ENCODE measurements around the gene SLC23A1. TPM values are rescaled to one million over a fixed set of nuclear protein-coding genes. Genes with fewer than 3 reads are reported as not detected.
A peak's percentile ranks its signal among the peaks of the same experiment; 100 is the strongest.

Gene SLC23A1
- total and polyA plus RNA-seq, 4 donors, result 10.0 to 18.0 (median 17.4) TPM

GRCh38 chr5:139418793-139419192 lies 35.7 kb upstream of the SLC23A1 start:
- peaks cover 0 to 3% (median 0%) of the 10 kb centered on the region in 4 donors for H3K4me1 ChIP-seq (ENCODE audit: control insufficient read depth in 4 of 4, insufficient read depth in 4 of 4, low read length in 3 of 4)
- no peak for TF ChIP-seq REST (IDR thresholded peaks at IDR 0.05)
- TF ChIP-seq MAX (IDR thresholded peaks at IDR 0.05), result no peak
- no peak for TF ChIP-seq ZBTB33 (IDR thresholded peaks at IDR 0.05)
- TF ChIP-seq YY1 (IDR thresholded peaks at IDR 0.05), result no peak
- no peak for TF ChIP-seq JUND (IDR thresholded peaks at IDR 0.05)
- TF ChIP-seq ATF3 (IDR thresholded peaks at IDR 0.05), result no peak
- H3K9me3 ChIP-seq (ENCODE audit: control insufficient read depth in 4 of 4, low read length in 3 of 4), result no peaks in the 10 kb centered on the region
- DNase-seq (ENCODE audit: low spot score), result no peak
- no peaks in the 10 kb centered on the region for H3K27me3 ChIP-seq (ENCODE audit: control insufficient read depth in 4 of 4, insufficient read depth in 4 of 4, low read length in 3 of 4)
- WGBS, result 88% methylated on average over 1 of the region's 1 CpG
- H3K4me3 ChIP-seq (ENCODE audit: low read depth in 1 of 3, low read length in 3 of 3), result no peak overlapping the region
- no peak overlapping the region for H3K9ac ChIP-seq (ENCODE audit: low read depth in 1 of 2, low read length in 2 of 2)
- no peak overlapping the region for H3K27ac ChIP-seq (ENCODE audit: low read depth in 1 of 2, low read length in 2 of 2)
- no peaks in the 10 kb centered on the region for H3K36me3 ChIP-seq (ENCODE audit: control insufficient read depth in 4 of 4, insufficient read depth in 3 of 4, low read depth in 1 of 4, low read length in 3 of 4)

GRCh38 chr5:139417214-139417613 lies 34.1 kb upstream of the SLC23A1 start:
- no peak overlapping the region for H3K9ac ChIP-seq (ENCODE audit: low read depth in 1 of 2, low read length in 2 of 2)
- no peak for DNase-seq (ENCODE audit: low spot score)
- no peak overlapping the region for H3K27ac ChIP-seq (ENCODE audit: low read depth in 1 of 2, low read length in 2 of 2)
- no peaks in the 10 kb centered on the region for H3K27me3 ChIP-seq (ENCODE audit: control insufficient read depth in 4 of 4, insufficient read depth in 4 of 4, low read length in 3 of 4)
- WGBS, result 62% methylated on average over 4 of the region's 4 CpGs
- TF ChIP-seq NR2F2 (IDR thresholded peaks at IDR 0.05) (peak; percentile 51), GABPA (IDR thresholded peaks at IDR 0.05 in 1 of 2, conservative IDR thresholded peaks at IDR 0.05 in 1 of 2) (no peak), TAF1 (conservative IDR thresholded peaks at IDR 0.05) (no peak)
- H3K4me3 ChIP-seq (ENCODE audit: low read depth in 1 of 3, low read length in 3 of 3), result no peak overlapping the region
- H3K4me1 ChIP-seq (ENCODE audit: control insufficient read depth in 4 of 4, insufficient read depth in 4 of 4, low read length in 3 of 4), result peaks cover 0 to 3% (median 0%) of the 10 kb centered on the region in 4 donors
- H3K36me3 ChIP-seq (ENCODE audit: control insufficient read depth in 4 of 4, insufficient read depth in 3 of 4, low read depth in 1 of 4, low read length in 3 of 4), result no peaks in the 10 kb centered on the region
- H3K9me3 ChIP-seq (ENCODE audit: control insufficient read depth in 4 of 4, low read length in 3 of 4), result no peaks in the 10 kb centered on the region

- TF ChIP-seq ATF3 (IDR thresholded peaks at IDR 0.05), result no peak
- no peak for TF ChIP-seq HNF4G (IDR thresholded peaks at IDR 0.05)
- no peak for TF ChIP-seq SP1 (IDR thresholded peaks at IDR 0.05)
- TF ChIP-seq ZBTB33 (IDR thresholded peaks at IDR 0.05), result no peak
- TF ChIP-seq REST (IDR thresholded peaks at IDR 0.05), result no peak
- TF ChIP-seq EGR1 (IDR thresholded peaks at IDR 0.05; ENCODE audit: low read depth in 2 of 2), result no peak
- no peak for TF ChIP-seq MAX (IDR thresholded peaks at IDR 0.05)
- no peak for TF ChIP-seq RXRA (IDR thresholded peaks at IDR 0.05)
- Histone ChIP-seq H3K27ac (ENCODE audit: low read depth in 1 of 2, low read length in 2 of 2) (no peak overlapping the region), H3K9ac (ENCODE audit: low read depth in 1 of 2, low read length in 2 of 2) (no peak overlapping the region), H3K4me1 (ENCODE audit: control insufficient read depth in 4 of 4, insufficient read depth in 4 of 4, low read length in 3 of 4) (peaks cover 0 to 3% (median 0%) of the 10 kb centered on the region in 4 donors), H3K36me3 (ENCODE audit: control insufficient read depth in 4 of 4, insufficient read depth in 3 of 4, low read depth in 1 of 4, low read length in 3 of 4) (no peaks in the 10 kb centered on the region), H3K9me3 (ENCODE audit: control insufficient read depth in 4 of 4, low read length in 3 of 4) (no peaks in the 10 kb centered on the region), H3K4me3 (ENCODE audit: low read depth in 1 of 3, low read length in 3 of 3) (no peak overlapping the region), H3K27me3 (ENCODE audit: control insufficient read depth in 4 of 4, insufficient read depth in 4 of 4, low read length in 3 of 4) (no peaks in the 10 kb centered on the region)
- WGBS, result 84% methylated on average over 9 of the region's 9 CpGs
- DNase-seq (ENCODE audit: low spot score), result no peak
Observed at GRCh38 chr5:139416651-139417050, 33.6 kb upstream of the SLC23A1 start.

Data from liver (tissue), 9 donors.